HG03575 (cell line): ENCODE measurements around the gene PABPC1L2B.
"Not testable (repeated sequence)": the region's sequence is repeated elsewhere in the genome, so short reads cannot be mapped to it uniquely, and the experiment has no call there.

Experiments
- ATAC-seq: cut with Tn5 transposase; IDR thresholded peaks from one replicate; pipeline ENCODE4 v1.9.1; 2021; ENCODE audit not compliant: unreplicated experiment, insufficient number of reproducible peaks, low FRiP score; ENCODE audit errors: extremely low read depth

Gene PABPC1L2B

GRCh38 chrX:73002733-73003132 is at the start of gene PABPC1L2B:
Gene PABPC1L2B (plus strand): TSS chrX:73002939. CDS start chrX:73003643, 704 bp downstream.
- not testable (repeated sequence) for ATAC-seq

- ATAC-seq: not testable (repeated sequence)
Measured at GRCh38 chrX:72959971-72960370, 42.8 kb upstream of the PABPC1L2B start.

- not testable (repeated sequence) for ATAC-seq
Measured at GRCh38 chrX:72971859-72972258, 30.9 kb upstream of the PABPC1L2B start.

GRCh38 chrX:72974885-72975284 is 27.9 kb upstream of the PABPC1L2B start:
- ATAC-seq: not testable (repeated sequence)

- ATAC-seq: not testable (repeated sequence)
Measured at GRCh38 chrX:72980894-72981469, 21.8 kb upstream of the PABPC1L2B start.

- ATAC-seq: not testable (repeated sequence)
Measured at GRCh38 chrX:73004032-73004431, 1.3 kb downstream of the PABPC1L2B start.

- ATAC-seq: no peak
Measured at GRCh38 chrX:73021361-73022092, 18.8 kb downstream of the PABPC1L2B start.

GRCh38 chrX:73022093-73022445 is 19.3 kb downstream of the PABPC1L2B start:
- not testable (repeated sequence) for ATAC-seq

GRCh38 chrX:73028876-73029275 is 26.1 kb downstream of the PABPC1L2B start:
- no peak for ATAC-seq
